NCI-H1436 (cell line): ENCODE data around the gene METTL8.
"Not testable (repeated sequence)": the region's sequence is repeated elsewhere in the genome, so short reads cannot be mapped to it uniquely, and the experiment has no call there.

Source experiments
- DNase-seq: peaks from one replicate; lab custom pipeline; 2025; lab: John Stamatoyannopoulos, UW

METTL8 gene

DNA sequence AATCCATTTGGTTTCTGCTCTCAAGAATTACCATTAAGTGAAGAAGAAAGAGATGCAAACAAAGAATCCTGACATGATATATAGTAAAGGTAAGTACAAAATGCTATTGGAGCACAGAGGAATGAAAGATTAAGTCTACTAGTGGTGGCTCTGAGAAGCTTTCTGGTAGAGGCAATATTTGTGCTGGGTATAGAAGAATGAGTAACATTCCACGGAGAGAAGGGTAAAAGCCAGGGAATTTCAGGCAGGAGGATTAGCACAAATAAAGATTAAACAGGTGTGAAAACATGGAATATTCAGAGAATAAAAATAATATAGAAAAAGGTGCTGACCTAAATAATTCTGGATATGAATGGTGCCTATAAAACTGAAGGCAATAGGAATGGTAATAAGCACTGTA, 31.8 kb downstream of the METTL8 start:
- DNase-seq: no peak

DNA sequence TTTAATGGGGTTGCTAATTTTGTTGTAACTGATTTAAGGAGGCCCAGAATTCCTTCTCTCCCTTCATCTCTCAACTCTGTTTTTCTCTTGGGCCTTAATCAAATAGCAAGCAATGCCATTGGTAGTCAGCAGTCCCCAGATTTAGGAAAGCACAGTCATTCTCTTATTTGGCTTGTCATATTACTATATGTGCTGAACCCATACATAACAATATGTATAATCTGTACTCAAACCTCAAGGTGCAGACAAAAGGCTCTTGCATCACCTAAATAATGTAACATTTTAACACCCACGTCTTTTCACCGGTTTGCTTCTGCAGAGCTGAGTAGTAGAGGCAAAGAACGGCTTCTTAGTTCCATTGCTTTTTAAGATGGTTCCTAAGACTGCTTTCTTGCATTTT, 33.4 kb downstream of the METTL8 start:
- no peak for DNase-seq

DNA sequence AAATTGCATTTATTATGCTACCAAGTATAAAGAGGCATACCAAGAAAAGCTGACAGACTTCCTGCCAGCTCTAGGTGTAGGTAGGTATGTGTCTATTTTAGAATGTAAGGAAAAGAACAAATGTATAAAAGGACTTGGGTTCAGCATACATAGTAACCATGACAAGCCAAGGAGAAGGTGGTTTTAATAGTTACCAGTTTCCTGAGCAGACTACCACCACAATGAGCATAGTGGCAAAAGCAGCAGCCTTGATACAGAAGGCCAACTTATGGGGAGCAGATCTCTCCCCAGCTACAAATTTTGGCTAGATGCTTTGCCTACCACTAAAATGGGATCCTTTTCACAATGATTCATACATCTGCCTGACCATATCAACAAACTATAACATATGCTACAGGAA, 34.5 kb downstream of the METTL8 start:
- no peak for DNase-seq

DNA sequence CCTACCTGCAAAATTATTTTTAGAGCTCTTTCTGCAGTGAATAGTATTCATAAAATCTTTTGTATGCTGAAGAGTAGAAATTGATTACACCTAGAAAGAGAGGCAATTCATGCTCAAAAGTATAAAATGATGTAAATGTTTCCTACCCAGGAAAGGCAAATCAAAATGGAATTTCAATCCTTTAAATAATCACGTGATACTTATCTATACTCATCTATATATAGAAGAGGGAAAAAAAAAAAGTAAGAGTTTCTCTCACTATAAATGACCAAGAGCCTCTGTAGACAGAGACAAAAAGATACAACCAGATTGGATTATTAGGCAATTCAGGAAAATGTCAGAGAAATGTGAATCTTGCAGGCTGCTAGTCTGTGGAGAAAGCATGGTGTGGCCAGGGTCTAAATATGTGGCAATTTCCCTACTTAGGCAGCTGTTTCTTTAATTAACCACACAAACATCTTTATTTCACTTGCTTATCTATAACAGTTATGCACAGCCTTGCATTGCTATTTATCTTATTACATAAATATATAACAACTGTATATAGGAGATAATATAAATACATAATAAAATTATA, 39.5 kb downstream of the METTL8 start:
- DNase-seq: no peak

DNA sequence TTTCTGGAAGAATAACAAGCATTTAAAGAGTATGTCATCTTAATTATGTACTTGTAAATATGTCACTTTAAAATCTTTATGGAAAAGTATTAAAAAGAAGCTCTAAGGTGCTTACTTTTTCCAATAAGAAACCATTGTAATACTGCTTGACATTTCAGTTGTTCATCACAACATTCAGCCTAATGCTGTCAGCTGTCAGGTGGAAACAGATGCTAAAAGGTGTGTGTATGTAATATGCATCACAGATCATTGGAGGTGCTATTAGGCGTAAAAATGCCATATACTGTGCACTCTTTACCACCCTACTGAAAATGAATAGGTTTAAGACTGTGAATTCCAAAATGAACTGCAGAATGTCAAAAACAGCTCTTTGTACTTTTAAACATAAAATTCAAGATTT, 40.3 kb downstream of the METTL8 start:
- DNase-seq: no peak

DNA sequence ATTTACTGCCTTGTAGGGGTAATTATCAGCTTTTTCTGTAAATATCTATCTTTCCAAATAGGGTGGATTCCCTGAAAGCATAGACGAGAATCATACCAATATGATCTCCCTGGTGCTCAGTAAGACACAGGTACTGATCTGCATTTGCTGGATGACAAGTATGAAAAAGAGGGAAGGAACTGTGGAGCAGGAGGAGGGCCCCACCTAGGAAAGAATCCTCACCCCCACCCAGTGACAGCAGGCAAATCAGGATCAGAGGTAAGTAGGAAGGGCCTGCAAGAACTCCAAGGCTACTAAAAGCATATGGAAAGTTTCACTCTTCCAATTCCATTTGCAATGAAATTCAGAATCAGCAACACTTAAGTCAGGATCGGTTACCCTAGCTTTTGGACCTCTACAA, 42.3 kb downstream of the METTL8 start:
- no peak for DNase-seq

DNA sequence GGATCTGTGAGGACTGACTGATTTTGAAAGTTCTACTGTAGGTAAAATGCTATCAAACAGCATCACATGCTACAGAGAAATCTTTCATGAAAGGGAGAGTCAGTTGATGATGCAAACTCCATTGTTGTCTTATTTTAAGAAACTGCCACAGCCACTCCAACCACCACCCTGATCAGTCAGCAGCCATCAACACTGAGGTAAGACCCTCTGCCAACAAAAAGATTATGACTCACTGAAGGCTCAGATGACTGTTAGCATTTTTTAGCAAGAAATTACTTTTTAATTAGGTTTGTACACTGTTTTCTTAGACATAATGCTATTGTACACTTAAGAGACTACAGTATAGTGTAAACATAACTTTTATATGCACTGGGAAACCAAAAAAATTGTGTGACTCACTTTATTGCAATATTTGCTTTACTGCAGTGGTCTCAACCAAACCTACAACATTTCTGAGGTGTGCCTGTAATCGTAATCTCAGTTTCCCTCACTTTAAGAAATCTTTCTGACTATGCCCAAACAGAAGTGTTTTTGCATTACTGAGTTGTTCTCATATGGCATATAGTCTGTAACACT, 42.8 kb downstream of the METTL8 start:
- no peak for DNase-seq

DNA sequence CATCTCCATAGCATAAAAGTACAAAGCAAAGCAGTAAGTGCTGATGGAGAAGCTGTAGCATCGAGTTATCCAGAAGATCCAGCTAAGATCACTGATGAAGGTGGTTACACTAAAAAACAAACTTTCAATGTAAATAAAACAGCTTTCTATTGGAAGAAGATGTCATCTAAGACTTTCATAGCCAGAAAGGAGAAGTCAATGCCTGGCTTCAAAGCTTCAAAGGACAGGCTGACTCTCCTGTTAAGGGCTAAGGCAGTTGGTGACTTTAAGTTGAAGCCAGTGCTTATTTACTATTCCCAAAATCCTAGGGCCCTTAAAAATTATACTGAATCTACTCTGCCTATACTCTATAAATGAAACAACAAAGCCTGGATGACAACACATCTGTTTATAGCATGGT, 44.0 kb downstream of the METTL8 start:
- no peak for DNase-seq

DNA sequence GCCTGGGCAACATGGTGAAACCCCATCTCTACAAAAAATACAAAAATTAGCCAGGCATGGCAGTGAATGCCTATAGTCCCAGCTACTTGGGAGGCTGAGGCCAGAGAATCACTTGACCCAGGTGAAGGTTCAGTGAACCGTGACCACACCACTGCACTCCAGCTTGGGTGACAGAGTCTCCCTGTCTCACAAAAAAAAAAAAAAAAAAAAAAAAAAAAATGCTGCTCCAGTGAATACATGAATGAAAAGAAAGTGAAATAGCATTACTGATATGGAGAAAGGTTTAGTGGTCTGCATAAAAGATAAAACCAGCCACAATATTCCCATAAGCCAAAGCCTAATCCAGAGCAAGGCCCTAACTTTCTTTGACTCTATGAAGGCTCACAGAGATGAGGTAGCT, 44.5 kb downstream of the METTL8 start:
- DNase-seq: no peak

DNA sequence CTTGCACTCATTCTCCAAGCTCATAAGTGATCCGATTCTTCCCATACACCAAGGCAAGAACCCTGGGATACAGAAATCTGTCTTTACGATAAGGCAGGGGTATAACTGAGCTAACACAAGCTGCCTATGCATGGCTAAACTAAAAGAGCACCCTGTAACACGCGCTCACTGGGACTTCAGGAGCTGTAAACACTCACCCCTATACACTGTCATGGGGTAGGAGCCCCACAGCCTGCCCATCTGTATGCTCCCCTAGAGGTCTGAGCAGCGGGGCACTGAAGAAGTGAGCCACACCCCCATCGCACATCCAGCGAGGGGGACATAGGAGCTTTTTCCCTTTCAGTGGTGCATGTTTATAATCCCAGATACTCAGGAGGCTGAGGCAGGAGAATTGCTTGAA, 46.7 kb downstream of the METTL8 start:
- DNase-seq: no peak

DNA sequence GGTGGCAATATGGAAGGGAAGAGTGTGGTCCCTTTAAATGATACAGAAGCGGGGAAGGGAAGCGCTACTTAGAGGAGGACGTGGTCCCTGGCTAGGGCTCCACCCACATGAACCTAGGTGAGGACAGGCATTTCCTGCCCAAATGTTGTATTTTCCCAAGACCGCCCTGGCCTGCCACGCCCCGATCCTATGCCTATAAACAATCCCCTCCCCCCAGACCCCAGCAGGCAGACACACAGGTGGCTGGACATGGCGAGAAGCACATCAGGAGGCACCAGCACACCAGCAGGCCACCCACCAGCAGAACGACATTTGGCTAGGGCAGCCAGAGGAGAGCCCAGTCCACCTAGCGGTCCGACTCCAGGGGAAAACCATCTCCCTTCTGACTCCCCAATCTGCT, 47.2 kb downstream of the METTL8 start:
- no peak for DNase-seq

DNA sequence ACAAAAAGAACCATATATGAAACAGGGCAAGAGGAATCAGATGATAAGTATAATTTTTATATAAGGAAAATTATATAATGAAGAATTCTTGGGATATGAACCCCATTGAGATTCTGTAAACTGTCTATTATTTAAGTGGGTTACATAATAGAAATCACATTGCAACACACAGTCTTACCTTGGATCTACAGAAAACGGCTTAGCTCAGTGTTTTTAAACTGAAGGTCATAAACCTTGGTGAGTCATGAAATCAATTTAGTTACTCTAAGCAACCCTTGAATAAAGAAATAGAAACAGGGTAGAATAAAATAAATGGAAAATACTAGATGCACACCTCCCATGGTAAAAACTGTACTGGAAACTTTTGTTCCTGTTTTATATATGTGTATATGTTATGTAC, 50.7 kb downstream of the METTL8 start:
- DNase-seq: no peak

DNA sequence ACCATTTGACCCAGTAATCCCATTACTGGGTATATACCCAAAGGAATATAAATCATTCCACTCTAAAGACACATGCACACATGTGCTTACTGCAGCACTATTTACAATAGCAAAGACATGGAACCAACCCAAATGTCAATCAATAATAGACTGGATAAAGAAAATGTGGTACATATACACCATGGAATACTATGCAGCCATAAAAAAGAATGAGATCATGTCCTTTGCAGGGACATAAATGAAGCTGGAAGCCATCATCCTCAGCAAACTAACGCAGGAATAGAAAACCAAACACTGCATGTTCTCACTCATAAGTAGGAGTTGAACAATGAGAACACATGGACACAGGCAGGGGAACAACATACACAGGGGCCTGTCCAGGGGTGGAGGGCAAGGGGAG, 51.6 kb downstream of the METTL8 start:
- DNase-seq: not testable (repeated sequence)

DNA sequence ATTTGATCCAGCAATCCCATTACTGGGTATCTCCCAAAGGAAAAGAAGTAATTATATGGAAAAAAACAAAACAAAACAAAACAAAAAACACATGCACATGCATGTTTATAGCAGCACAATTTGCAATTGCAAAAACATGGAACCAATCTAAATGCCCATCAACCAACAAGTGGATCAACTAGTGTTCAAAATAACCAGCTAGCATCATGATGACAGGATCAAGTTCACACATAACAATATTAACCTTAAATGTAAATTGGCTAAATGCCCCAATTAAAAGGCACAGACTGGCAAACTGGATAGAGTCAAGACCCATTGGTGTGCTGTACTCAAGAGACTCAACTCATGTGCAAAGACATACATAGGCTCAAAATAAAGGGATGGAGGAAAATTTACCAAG, 55.9 kb downstream of the METTL8 start:
- DNase-seq: not testable (repeated sequence)

DNA sequence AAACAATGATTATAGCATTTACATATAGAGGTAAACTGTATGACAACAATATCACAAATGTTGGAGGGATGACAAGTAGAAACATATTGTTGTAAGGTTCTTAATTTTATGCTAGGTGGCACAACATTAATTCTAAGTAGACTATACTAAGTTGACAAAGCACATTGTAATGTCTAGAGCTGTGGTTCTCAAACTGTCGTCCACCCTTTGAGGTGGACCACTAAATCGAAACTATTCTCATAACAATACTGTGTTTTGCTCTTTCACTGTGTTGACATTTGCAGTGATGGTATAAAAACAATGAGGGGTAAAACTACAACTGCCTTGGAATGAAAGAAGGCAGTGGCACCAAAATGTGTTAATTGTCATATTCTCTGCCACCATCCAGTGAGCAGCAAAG, 66.1 kb downstream of the METTL8 start:
- no peak for DNase-seq

DNA sequence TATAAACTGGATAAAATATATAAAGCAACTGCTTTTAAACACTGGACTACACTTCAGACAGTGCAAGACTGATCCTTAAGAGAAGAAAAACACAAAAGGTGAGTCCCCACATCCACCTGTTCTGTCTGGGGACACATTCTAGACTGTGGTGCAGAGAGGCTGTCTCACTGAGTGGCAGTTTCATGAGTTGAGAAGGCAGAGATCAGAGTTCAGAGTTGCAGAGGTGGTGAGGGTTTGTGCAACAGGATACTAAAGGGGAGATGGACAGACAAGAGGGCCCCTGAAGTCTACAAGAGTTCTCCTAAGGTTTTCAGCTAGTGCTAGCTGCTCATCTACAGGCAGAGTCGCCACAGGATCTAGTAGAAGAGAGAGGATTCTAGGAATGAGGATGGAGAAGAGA, 68.0 kb downstream of the METTL8 start:
- no peak for DNase-seq

DNA sequence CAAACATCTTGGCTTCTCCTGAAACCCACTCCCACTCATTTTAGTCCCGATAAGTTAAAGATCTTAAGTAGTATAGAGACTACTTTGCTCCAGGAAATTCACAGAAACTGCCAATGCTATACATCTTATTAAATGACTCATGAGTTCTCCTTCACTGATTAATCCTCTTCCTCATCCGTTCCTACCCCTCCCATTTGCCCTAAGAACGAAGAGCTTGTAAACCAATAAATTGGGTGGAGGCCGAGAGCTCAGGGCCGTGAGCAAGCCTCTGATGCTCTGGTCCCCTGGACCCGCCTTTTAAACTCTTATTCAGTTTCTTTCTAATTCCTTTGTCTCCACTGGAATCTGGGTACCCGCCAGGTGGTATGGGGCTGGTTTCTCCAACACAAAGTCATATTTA, 68.6 kb downstream of the METTL8 start:
- no peak for DNase-seq

DNA sequence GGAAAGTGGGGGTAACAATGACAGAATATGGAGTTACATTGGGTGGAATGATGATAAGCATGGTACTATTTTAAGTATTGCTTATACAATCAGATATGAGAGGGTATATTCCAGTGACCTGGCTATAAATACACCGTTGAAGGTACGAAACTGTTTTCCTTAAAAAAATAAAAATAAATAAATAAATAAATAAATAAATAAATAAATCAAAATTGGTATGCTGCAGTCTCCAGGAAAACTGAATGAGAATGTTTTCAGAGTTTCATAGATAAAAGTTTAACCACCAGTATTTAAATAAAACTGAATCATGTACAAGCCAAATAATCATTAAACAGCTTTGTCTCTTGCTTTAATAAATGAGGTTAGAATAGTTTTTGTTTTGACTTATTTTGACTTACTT, 71.4 kb downstream of the METTL8 start:
- no peak for DNase-seq

DNA sequence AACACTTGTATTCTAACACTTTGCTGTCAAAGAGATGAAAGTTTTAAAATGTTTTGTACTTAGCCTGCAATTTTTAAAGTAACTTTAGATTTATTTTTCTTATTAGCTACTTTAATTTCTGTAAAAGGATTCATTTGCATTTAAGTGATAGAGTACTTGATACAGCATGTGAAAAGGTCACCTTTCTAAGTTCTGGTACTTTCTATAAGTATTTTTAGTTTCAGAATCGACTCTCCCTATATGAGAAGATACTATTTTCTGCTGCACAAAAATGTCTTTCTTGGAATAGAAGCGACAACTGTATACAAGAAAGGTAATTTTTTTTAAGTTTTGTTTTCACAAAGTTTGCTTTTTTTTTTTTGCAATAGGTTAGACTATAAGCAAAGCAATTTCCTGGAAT, 72.9 kb downstream of the METTL8 start:
- no peak for DNase-seq

DNA sequence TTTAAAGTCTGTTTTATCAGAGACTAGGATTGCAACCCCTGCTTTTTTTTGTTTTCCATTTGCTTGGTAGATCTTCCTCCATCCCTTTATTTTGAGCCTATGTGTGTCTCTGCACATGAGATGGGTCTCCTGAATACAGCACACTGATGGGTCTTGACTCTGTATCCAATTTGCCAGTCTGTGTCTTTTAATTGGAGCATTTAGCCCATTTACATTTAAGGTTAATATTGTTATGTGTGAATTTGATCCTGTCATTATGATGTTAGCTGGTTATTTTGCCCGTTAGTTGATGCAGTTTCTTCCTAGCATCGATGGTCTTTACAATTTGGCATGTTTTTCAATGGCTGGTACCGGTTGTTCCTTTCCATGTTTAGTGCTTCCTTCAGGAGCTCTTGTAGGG, 80.0 kb downstream of the METTL8 start:
- DNase-seq: not testable (repeated sequence)

DNA sequence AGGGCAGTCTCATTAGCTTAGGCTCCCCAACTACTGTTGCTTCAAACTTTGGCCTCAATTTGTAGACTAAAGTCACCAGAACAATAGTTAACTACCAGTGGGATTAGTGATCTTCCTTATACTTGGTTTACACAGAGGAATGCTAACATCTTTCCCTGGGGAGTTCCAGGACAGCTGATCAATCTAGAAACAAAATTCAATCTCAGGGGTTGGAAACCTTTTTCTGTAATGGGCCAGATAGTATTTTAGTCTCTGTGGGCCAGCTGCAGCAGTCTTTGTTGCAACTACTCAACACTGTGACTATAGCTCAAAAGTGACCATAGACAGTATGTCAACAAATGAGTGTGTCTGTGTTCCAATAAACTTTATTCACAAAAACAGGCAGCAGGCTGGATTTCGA, 85.7 kb downstream of the METTL8 start:
- no peak for DNase-seq

DNA sequence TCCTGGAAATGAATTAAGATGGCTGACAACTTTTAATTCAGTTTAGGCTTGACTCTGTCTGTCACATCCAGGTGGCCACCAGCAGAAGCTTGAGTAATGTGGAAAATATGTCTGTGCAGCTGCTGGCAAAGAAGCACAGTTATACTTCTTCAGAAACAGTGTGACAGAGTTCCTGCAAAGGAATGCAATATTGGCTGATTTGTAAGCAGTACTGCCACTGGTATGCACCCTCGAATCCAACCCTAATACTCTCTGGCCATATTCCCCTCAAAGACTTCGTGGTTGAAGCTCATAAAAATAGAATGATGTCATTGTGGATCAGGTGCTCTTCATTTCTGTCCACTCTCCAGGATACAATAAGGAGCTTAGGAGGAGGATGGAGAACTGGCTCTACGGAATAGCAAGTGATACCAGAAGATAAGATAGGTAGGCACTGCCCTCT, 86.2 kb downstream of the METTL8 start:
- DNase-seq: no peak

DNA sequence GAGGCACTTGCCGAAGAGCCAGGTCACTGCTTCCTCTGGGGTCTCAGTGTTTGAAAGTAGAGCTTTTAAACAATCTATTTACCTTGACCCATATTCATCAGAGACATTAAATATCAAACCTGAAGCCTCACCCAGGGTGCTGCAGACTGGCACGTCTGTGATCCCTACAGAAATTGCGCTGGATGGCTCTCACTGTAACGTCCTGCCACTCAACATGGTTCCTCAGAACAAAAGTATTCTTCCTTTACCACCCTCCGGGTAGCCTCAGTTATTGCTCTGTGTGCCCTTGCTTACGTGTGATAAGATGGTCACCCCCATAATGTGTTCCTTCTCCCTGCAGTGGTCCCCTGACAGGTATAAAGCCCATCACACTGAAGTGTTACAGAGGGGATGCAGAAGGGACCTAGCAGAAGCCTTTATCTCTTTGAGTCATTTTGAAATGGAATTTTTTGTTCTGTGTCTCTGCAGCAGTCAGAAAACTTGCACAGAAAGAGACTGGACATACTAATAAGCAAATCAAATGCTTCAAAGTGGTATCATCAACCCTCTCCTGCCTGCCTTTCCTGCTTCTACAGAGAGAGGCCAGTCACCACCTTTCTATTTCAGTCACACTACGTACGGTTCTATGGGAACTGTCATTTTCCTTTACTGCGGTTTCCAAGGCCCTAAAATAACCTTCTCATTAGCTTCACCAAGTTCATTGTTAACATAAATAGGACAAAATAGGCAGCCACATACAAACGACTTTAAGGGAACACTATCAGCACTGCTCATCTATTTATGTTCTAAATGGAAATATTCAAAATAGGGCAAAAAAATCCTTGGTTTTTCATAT, 86.8 kb downstream of the METTL8 start:
- DNase-seq: no peak
